ENCODE results near the gene SERTAD2. TPM values are rescaled to one million over a fixed set of nuclear protein-coding genes. Genes with fewer than 3 reads are reported as not detected.

The SERTAD2 gene
- total and polyA plus RNA-seq, 8 donors: 2.2 to 9.4 (median 4.3) TPM

DNA sequence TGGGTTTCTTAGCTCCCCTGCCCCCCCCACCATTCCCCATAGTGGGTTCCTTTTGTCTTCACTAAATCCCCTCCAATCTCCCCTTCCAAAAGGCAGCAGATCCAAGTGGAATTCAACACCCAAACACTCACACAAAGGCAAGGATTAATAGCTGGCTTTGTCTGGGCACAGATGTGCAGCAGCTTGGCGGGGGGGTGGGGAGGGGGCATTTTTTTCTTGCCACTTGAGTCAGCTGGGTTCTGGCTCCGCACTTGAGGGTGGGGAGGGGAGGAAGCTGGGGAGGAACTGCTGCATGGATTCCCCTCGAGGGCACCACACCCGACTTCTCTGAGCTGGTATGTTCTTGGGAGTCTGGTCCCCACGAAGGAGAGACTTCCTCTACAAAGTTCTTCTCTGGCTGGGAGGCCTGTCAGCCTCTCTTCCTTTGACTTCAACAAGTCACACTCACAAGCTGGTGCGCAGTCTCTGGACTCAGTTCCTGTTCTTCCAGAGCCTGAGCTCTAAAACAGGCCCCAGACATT is 36.0 kb downstream of the SERTAD2 start:
- 82 to 87% methylated on average over 6 of the region's 6 CpGs for WGBS, 2 donors
- no peak overlapping the region for H3K27ac ChIP-seq
- FAIRE-seq (no peak), DNase-seq (no peak), ATAC-seq (no peak)
- no peaks in the 10 kb centered on the region for H3K4me1 ChIP-seq
- H3K27me3 ChIP-seq: no peaks in the 10 kb centered on the region
- H3K9me3 ChIP-seq: no peaks in the 10 kb centered on the region
- intact Hi-C loops (cut with DNase I): no loop called here
- TF ChIP-seq CTCF (IDR thresholded peaks at IDR 0.05): no peak
- no peak overlapping the region for H3K4me3 ChIP-seq
- H3K36me3 ChIP-seq: no peaks in the 10 kb centered on the region

GRCh38 chr2:64615844-64616536 is 37.7 kb downstream of the SERTAD2 start:
- DNase-seq: peak in 1 of 6 donors; percentile 37
- 94 to 98% methylated on average over 7 of the region's 7 CpGs for WGBS, 2 donors
- intact Hi-C loops (cut with DNase I): no loop called here

GRCh38 chr2:64615192-64615763 is 38.4 kb downstream of the SERTAD2 start:
- H3K36me3 ChIP-seq: no peaks in the 10 kb centered on the region
- no peaks in the 10 kb centered on the region for H3K9me3 ChIP-seq
- no peak overlapping the region for H3K27ac ChIP-seq
- FAIRE-seq: no peak
- ATAC-seq: no peak
- no peaks in the 10 kb centered on the region for H3K27me3 ChIP-seq
- H3K4me3 ChIP-seq: no peak overlapping the region
- DNase-seq: no peak
- TF ChIP-seq CTCF (IDR thresholded peaks at IDR 0.05): no peak
- H3K4me1 ChIP-seq: no peaks in the 10 kb centered on the region
- WGBS, 2 donors: 86% methylated on average over 6 of the region's 6 CpGs
- intact Hi-C loops (cut with DNase I): no loop called here

More at GRCh38 chr2:64615844-64616536, 37.7 kb downstream of the SERTAD2 start:
- no peak overlapping the region for H3K27ac ChIP-seq
- H3K27me3 ChIP-seq: no peaks in the 10 kb centered on the region
- no peaks in the 10 kb centered on the region for H3K4me1 ChIP-seq
- FAIRE-seq (no peak), ATAC-seq (peak in 1 of 4 donors; percentile 43)
- H3K4me3 ChIP-seq: no peak overlapping the region
- no peak for TF ChIP-seq CTCF (IDR thresholded peaks at IDR 0.05)
- no peaks in the 10 kb centered on the region for H3K36me3 ChIP-seq
- H3K9me3 ChIP-seq: no peaks in the 10 kb centered on the region

DNA sequence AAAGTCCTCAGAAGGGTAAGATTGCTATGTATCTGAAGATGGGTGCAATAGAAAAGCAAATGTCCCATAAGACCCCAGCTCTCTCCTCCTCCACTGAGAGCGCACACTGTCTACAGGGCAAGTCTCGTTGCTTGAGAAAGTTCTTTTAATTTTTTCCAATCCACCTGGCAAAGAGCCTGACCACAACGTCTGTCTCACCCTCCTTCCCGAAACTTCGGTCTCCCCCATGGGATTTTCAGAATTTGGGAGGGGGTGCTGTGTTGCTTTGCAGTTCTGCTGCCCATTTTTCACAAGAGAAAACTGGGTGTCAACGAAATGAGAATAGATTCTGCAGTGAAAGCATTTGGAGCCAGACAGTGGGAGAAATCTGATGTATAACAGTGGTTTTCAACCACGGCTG is 40.4 kb downstream of the SERTAD2 start:
- intact Hi-C loops (cut with DNase I): no loop called here
- TF ChIP-seq CTCF (IDR thresholded peaks at IDR 0.05): no peak
- no peak for FAIRE-seq
- no peak for ATAC-seq
- Histone ChIP-seq H3K9me3 (no peaks in the 10 kb centered on the region), H3K27me3 (no peaks in the 10 kb centered on the region), H3K4me3 (no peak overlapping the region), H3K4me1 (no peaks in the 10 kb centered on the region), H3K36me3 (no peaks in the 10 kb centered on the region), H3K27ac (no peak overlapping the region)
- no peak for DNase-seq
- WGBS, 2 donors: 72 to 83% methylated on average over 7 of the region's 7 CpGs
